GM18870 (cell line): ENCODE data around the gene VN1R2.
"Not testable (repeated sequence)": the region's sequence is repeated elsewhere in the genome, so short reads cannot be mapped to it uniquely, and the experiment has no call there.

Experiments
- ATAC-seq: cut with Tn5 transposase; IDR thresholded peaks from one replicate; pipeline ENCODE4 v1.9.1; 2021; ENCODE audit warnings: moderate library complexity; ENCODE audit not compliant: unreplicated experiment

VN1R2 gene, protein sequence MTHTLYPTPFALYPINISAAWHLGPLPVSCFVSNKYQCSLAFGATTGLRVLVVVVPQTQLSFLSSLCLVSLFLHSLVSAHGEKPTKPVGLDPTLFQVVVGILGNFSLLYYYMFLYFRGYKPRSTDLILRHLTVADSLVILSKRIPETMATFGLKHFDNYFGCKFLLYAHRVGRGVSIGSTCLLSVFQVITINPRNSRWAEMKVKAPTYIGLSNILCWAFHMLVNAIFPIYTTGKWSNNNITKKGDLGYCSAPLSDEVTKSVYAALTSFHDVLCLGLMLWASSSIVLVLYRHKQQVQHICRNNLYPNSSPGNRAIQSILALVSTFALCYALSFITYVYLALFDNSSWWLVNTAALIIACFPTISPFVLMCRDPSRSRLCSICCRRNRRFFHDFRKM

DNA sequence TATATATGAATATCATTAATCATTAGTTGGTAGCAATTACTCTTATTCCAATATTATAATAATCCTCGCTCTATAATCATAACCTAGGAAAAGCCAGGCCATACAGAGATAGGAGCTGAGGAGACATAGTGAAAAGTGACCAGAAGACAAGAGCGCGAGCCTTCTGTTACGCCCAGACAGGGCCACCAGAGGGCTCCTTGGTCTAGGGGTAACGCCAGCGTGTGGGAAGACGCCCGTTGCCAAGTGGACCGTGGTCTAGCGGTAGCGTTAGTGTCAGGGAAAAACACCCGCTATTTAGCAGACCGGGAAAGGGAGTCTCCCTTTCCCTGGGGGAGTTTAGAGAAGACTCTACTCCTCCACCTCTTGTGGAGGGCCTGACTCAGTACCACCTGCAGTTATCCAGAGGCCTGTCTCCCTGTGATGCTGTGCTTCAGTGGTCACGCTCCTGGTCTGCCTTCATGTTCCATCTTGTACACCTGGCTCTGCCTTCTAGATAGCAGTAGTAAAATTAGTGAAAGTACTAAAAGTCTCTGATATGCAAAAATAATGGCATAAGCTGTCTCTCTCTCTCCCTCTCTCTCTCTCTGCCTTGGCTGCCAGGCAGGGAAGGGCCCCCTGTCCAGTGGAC is at the start of gene VN1R2:
VN1R2 (plus strand) TSS at position 578 of the 628 bp plus-strand sequence. CDS start 84 bp downstream, outside the sequence.
- ATAC-seq, result not testable (repeated sequence)

DNA sequence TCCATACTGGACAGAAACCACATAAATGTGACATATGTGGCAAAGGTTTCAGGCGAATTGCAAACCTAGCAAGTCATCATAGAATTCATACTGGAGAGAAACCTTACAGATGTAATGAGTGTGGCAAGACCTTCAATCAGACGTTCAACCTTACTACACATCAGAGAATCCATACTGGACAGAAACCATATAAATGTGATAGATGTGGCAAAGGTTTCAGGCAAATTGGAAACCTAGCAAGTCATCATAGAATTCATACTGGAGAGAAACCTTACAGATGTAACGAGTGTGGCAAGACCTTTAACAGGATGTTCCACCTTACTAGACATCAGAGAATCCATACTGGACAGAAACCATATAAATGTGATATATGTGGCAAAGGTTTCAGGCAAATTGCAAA is 46.5 kb upstream of the VN1R2 start:
- not testable (repeated sequence) for ATAC-seq

DNA sequence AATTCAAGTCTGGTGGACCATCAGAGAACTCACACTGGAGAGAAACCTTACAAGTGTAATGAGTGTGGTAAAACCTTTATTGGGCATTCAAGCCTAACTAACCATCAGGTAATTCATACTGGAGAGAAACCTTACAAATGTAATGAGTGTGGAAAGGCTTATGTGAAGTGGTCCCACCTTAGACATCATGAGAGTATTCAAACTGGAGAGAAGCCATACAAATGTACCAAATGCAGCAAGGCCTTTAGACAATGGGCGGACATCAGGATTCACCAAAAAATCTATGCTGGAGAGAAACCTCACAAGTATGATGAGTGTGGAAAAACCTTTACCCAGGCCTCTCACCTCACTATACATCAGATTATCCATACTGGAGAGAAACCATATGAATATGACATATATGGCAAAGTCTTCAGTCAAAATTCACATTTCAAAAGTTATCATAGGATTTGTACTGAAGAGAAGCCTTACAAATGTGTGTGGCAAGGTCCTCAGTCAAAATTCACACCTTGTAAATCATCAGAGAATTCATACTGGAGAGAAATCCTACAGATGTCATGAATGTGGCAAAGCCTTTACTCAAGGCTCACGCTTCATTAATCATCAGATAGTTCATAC is 45.3 kb upstream of the VN1R2 start:
- ATAC-seq, result no peak

DNA sequence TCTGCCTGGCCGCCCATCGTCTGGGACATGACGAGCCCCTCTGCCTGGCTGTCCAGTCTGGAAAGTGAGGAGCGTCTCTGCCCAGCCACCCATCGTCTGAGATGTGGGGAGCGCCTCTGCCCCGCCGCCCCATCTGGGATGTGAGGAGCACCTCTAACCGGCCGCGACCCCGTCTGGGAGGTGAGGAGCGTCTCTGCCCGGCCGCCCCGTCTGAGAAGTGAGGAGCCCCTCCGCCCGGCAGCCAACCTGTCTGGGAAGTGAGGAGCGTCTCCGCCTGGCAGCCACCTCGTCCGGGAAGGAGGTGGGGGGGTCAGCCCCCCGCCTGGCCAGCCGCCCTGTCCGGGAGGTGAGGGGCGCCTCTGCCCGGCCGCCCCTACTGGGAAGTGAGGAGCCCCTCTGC is 35.4 kb upstream of the VN1R2 start:
- ATAC-seq, result not testable (repeated sequence)

DNA sequence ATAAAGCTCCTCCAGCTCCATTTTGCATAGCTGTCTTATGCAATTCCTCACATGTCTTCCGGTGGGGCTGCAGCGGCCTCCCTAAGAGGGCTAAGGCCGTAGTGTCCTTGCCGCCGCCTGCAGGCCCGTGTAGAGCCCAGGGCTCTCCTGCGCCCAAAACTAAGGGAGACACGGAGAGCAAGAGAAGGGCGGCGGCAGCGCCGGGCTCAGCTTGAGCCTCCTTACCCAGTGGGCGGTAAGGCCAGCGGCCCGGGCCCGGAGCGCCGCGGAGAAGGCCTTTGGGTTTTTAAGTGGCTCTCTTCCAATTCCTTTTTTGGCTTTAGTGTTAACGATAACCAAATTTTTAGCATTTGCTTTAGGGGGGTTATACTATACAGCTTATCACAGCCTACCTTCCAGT is 33.5 kb upstream of the VN1R2 start:
- no peak for ATAC-seq

DNA sequence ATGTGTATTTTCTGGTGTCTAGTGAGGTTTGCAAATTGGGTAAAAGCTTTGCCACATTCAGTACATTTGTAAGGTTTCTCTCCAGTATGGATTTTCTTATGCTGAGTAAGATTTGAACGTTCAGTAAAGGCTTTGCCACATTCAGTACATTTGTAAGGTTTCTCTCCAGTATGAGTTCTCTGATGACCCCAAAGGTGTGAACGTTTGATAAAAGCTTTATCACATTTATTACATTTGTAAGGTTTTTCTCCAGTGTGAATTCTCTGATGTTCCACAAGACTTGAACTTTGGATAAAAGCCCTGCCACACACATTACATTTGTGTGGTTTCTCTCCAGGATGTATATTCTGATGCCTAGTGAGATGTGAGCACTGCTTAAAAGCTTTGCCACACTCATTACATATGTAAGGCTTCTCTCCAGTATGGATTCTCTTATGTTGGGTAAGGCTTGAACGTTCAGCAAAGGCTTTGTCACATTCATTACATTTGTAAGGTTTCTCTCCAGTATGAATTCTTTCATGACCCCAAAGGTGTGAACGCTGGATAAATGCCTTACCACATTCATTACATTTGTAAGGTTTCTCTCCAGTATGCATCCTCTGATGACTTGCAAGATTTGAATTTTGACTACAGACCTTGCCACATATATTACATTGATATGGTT is 20.8 kb upstream of the VN1R2 start:
- ATAC-seq, result no peak

DNA sequence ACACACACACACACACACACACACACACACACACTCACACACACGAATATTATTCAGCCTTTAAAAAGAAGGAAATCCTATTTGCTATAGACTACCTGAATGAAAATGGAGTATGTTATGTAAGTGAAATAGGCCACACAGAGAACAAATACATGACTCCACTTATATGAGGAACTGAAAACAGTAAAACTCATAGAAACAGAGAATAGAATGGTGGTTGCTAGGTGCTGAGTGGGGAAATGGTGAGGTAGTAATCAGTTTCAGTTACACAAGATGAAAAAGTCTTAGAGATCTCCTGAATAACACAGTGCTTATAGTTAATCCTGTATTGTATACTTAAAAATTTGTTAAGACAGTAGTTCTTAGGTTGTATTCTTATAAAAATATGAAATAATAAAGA is 11.6 kb upstream of the VN1R2 start:
- ATAC-seq, result no peak

DNA sequence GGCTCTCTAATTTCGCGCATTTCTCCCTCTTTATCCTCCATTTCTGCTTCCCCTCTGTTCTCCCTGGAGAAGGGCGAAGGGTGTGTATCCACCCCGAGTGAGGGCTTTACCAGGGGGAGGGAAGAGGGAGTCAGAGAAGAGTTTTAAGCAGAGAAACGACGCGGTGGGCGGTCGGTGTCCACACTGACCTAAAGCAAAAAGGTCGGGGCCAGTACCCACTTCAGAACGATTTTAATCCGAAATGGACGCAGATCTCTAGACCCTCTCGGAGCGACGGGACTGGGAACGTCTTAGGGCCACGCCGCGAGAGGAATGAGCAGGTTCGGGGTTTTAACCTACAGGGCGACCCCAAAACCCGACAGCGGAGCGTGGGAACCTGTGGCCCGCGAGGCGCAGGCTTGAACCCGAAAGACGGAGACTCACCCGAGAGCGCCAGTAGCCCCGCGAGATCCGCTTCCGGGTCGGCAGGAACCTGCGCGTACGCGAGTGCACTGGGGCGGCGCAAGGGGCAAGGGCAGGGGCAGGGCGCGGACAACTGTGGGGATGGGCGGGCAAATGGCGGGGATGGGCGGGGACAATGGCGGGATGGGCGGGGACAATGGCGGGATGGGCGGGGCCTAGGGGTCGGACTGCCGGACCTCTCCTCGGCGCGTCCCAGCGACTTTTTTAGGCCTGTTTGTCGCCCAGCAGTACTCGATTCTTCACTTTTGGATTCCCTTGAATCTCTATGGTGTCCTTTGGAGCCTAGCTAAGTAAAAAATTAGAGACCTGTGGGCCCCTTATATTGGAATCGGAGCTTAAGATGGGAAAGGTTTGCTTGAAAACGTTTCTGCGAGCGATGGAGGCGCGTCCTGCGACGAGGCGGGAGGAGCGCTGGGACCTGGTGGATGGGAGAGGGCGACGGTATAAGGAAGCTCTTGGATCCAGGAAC is 3.4 kb upstream of the VN1R2 start, which contains the start of gene ZNF677:
ZNF677 (minus strand) TSS at position 463 of the 931 bp plus-strand sequence. CDS start 3,323 bp downstream, outside the sequence.
- ATAC-seq, result no peak

DNA sequence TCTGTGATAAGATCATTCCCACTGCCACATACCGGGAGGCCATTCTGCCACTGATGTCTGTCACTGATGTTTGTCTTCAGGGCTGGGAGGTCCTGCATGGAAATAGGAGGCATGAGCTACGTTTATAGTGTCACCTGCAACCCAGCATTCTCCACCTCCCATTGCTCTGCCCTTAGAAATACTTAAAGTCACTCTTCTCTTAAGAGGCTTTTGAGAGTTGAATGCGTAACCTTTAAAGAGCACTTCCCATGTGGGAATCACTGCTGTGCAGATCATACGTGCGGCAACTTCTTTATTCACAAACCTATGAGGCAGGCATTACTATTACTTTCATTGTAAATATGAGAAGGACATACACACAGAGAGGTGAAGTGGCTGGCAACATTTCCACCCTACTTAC is 9.5 kb downstream of the VN1R2 start, which contains the start of gene VN1R4:
VN1R4 (minus strand) TSS at position 101 of the 400 bp plus-strand sequence; CDS start at position 43, 58 bp downstream.
- ATAC-seq, result not testable (repeated sequence)

DNA sequence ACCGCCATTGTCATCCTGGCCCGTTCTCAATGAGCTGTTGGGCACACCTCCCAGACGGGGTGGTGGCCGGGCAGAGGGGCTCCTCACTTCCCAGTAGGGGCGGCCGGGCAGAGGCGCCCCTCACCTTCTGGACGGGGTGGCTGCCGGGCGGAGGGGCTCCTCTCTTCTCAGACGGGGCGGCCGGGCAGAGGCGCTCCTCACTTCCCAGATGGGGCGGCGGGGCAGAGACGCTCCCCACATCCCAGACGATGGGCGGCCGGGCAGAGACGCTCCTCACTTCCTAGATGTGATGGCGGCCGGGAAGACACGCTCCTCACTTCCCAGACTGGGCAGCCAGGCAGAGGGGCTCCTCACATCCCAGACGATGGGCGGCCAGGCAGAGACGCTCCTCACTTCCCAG is 11.8 kb downstream of the VN1R2 start:
- ATAC-seq, result not testable (repeated sequence)

DNA sequence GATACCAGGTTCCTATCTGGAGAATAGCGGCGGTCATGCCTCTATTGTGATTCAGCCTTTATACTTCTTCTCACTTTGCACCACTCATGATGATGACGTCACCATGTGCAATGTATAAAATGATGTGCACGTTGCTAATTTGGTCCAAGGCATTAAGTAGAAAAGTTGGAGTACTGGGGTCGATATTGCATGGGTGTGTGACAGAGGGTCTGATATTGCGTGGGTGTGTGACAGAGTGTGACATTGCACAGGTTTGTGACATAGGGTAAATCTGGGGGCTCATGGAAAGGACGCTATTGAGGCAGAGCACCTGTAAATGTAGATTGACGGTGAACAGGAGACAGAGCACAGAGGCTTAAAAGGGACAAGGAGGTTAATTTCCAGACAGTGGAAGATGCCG is 14.0 kb downstream of the VN1R2 start:
- ATAC-seq, result no peak

DNA sequence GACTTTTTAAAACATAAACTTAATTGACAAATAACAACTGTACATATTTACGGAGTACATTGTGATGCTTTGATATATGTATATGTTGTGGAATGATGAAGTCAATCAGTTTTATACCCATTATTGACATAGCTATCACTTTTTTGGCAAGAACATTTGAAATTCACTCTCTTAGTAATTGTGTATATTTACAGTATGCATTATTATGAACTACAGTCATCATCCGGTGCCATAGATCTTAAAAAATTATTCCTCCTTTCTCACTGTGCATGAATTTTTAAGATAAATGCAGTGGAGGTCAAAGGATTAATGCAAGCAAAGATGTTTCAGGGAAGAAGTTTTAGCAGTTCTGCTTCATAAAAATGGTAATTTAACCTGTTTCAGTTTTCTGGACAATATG is 17.4 kb downstream of the VN1R2 start:
- ATAC-seq, result no peak

DNA sequence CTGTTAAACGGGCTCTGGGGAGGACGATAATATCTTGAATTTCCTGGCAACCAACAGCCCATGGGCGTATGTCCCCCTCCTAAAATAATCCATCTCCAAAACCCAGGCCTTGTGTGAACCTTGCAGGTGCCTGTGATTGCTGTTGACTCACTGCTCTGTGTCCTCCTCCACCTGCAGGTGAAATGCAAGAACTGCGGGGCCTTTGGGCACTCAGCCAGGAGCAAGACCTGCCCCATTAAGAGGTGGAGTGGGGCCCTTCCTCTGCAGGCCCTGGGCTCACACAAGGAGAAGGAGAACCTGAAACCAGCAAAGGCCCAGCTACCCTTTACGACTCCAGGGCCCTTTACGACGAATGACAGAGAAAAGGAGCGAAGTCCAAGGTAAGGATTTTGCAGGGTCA is 23.9 kb downstream of the VN1R2 start:
- ATAC-seq, result not testable (repeated sequence)

DNA sequence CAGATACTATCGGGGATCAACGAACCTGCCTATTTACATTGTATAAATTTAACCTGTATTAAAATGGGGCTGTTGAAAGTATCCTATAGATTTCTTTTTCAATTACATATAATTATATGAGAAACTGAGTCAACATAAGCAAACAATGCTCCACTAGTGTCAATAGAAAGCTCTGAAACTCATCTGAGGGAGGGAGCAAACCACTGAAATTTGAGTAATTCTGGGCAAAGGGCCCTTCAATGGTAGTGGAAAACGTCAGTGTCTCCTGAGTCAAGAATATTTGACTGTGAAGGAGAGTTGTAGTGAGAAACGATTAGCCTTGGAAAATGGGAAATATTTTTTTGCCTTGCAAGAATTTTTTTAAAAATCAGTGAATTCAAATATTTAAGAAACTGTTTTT is 27.0 kb downstream of the VN1R2 start:
- no peak for ATAC-seq

DNA sequence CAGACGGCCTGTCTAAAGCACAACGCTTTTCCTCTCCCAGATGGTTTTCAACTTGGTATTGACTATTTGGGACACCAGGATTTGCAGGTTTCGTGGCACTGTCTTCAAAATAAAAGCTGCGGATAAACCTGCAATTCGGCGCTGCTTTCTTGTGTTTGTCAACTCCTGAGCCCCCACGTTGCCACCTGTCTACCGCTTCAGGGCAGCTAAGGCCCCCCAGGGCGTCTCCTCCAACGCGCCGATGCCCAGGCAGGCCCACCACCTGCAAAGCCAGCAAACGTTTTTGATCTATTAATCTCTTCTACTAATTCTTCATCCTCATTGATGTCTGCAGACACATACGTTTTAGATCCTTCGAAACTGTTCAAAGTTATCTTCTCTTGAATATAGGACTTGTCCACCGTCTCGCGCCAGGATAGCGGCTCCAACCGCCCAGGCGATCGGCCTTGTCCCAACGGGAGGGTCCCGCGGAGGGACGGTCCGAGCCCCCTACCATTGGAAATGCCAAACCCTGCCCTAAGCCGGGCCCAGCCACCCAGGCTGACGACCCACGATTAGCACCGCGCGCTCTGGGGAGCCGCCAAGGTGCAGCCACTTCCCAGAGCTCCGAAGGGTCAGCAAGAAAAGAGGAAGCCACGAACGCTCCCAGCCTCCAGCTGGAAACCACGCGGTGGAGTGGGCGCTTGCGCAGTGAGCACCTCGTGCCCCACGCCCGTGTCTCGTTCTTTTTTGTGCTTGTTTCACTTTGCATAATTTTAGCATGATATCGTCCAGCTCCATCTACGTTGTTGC is 32.9 kb downstream of the VN1R2 start:
- no peak for ATAC-seq

DNA sequence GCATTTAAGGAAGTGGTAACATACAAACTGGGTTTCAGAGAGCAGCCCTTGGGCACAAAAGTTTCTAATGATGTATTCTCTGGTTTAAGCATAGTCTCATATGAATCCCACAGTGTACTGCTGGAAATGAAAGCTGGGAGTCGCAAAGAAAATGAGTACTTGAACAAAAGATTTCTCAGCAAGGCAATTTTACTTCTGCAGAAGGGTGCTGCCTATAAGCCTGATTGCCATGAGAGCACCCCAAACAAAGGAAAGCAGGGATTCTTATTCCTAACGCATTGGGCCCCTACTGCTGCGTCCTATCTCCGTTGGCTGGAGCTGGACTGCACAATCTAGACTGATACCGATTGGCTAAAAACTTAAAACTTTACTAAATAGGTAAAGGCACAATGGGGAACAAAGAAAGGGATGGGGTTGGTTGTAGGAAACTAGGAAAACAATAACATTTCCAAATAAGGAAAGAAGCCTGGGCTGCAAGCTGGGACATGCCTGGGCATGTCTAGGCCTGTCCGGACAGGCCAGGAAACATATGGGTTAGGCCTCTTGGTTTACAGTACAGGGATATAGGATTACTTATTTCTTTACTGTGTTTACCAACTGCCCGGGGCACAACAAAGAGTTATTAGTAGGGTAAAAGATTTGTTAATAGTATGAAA is 36.8 kb downstream of the VN1R2 start:
- no peak for ATAC-seq

DNA sequence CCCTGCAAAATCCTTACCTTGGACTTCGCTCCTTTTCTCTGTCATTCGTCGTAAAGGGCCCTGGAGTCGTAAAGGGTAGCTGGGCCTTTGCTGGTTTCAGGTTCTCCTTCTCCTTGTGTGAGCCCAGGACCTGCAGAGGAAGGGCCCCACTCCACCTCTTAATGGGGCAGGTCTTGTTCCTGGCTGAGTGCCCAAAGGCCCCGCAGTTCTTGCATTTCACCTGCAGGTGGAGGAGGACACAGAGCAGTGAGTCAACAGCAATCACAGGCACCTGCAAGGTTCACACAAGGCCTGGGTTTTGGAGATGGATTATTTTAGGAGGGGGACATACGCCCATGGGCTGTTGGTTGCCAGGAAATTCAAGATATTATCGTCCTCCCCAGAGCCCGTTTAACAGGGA is 43.2 kb downstream of the VN1R2 start:
- not testable (repeated sequence) for ATAC-seq

DNA sequence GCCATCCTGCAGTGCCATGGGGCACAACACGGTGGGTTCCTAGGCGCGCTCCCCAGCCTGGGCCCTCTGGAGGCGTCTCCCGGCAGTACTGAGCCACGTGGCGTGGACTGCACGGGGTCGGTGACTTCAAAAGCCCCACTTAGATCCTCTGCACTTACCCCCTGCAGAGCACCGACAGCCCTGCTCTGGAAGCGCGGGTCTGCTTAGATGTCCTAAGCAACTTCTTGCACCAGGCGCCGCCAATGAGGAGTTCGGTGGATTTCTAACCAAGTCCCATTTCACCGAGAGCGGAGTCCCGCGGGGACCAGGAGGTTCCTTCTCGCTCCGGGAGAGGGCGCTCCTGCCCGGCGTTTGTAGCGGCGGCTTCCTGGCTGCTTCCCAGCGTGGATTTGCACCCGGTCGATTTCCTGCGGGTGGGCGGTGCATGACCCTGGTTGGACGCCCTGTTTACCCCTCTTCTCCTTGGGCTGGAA is 50.3 kb downstream of the VN1R2 start:
- ATAC-seq, result no peak
